ENCODE measurements around the gene NRG3.

- no peak for TF ChIP-seq POU6F1 (CRISPR knock-in tag; IDR thresholded peaks at IDR 0.05; ENCODE audit: borderline replicate concordance, low read depth)
- TF ChIP-seq, protein P1, sequence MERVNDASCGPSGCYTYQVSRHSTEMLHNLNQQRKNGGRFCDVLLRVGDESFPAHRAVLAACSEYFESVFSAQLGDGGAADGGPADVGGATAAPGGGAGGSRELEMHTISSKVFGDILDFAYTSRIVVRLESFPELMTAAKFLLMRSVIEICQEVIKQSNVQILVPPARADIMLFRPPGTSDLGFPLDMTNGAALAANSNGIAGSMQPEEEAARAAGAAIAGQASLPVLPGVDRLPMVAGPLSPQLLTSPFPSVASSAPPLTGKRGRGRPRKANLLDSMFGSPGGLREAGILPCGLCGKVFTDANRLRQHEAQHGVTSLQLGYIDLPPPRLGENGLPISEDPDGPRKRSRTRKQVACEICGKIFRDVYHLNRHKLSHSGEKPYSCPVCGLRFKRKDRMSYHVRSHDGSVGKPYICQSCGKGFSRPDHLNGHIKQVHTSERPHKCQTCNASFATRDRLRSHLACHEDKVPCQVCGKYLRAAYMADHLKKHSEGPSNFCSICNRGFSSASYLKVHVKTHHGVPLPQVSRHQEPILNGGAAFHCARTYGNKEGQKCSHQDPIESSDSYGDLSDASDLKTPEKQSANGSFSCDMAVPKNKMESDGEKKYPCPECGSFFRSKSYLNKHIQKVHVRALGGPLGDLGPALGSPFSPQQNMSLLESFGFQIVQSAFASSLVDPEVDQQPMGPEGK (CRISPR knock-in tag; IDR thresholded peaks at IDR 0.05; ENCODE audit: borderline replicate concordance) = no peak
- TF ChIP-seq ZC3H10 (CRISPR knock-in tag; IDR thresholded peaks at IDR 0.05) = no peak
- no peak for TF ChIP-seq BACH2 (CRISPR knock-in tag; IDR thresholded peaks at IDR 0.05; ENCODE audit: borderline replicate concordance)
- TF ChIP-seq ZFP3 (CRISPR knock-in tag; IDR thresholded peaks at IDR 0.05) = no peak
- TF ChIP-seq, protein P2, sequence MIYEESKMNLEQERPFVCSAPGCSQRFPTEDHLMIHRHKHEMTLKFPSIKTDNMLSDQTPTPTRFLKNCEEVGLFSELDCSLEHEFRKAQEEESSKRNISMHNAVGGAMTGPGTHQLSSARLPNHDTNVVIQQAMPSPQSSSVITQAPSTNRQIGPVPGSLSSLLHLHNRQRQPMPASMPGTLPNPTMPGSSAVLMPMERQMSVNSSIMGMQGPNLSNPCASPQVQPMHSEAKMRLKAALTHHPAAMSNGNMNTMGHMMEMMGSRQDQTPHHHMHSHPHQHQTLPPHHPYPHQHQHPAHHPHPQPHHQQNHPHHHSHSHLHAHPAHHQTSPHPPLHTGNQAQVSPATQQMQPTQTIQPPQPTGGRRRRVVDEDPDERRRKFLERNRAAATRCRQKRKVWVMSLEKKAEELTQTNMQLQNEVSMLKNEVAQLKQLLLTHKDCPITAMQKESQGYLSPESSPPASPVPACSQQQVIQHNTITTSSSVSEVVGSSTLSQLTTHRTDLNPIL (CRISPR knock-in tag; IDR thresholded peaks at IDR 0.05; ENCODE audit: low read depth) = no peak
- no peak for TF ChIP-seq RARB (CRISPR knock-in tag; IDR thresholded peaks at IDR 0.05)
- TF ChIP-seq TOX (CRISPR knock-in tag; IDR thresholded peaks at IDR 0.05; ENCODE audit: borderline replicate concordance) = no peak
- no peak for TF ChIP-seq ZFP30 (CRISPR knock-in tag; IDR thresholded peaks at IDR 0.05)
- TF ChIP-seq ZNF8 (CRISPR knock-in tag; IDR thresholded peaks at IDR 0.05) = no peak
- TF ChIP-seq, protein P3, sequence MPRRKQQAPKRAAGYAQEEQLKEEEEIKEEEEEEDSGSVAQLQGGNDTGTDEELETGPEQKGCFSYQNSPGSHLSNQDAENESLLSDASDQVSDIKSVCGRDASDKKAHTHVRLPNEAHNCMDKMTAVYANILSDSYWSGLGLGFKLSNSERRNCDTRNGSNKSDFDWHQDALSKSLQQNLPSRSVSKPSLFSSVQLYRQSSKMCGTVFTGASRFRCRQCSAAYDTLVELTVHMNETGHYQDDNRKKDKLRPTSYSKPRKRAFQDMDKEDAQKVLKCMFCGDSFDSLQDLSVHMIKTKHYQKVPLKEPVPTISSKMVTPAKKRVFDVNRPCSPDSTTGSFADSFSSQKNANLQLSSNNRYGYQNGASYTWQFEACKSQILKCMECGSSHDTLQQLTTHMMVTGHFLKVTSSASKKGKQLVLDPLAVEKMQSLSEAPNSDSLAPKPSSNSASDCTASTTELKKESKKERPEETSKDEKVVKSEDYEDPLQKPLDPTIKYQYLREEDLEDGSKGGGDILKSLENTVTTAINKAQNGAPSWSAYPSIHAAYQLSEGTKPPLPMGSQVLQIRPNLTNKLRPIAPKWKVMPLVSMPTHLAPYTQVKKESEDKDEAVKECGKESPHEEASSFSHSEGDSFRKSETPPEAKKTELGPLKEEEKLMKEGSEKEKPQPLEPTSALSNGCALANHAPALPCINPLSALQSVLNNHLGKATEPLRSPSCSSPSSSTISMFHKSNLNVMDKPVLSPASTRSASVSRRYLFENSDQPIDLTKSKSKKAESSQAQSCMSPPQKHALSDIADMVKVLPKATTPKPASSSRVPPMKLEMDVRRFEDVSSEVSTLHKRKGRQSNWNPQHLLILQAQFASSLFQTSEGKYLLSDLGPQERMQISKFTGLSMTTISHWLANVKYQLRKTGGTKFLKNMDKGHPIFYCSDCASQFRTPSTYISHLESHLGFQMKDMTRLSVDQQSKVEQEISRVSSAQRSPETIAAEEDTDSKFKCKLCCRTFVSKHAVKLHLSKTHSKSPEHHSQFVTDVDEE (CRISPR knock-in tag; IDR thresholded peaks at IDR 0.05) = no peak
- TF ChIP-seq ARNTL (CRISPR knock-in tag; IDR thresholded peaks at IDR 0.05; ENCODE audit: borderline replicate concordance, low read depth) = no peak
- TF ChIP-seq GLIS3 (CRISPR knock-in tag; IDR thresholded peaks at IDR 0.05) = no peak
- no peak for TF ChIP-seq OSR1 (CRISPR knock-in tag; IDR thresholded peaks at IDR 0.05)
These were observed 9.9 kb downstream of the NRG3 start for GRCh38 chr10:81884856-81885255.
